Activated naive CD4-positive, alpha-beta T cell treated with Interleukin-2 at 50 U/mL for 16 hours (primary cell): ENCODE results near the gene MGAT4B.
A peak's percentile ranks its signal among the peaks of the same experiment; 100 is the strongest.

Source experiments
- DNase-seq: peaks from one replicate; pipeline ENCODE4 v3.0.0-alpha.2; 2020

The MGAT4B gene

DNA sequence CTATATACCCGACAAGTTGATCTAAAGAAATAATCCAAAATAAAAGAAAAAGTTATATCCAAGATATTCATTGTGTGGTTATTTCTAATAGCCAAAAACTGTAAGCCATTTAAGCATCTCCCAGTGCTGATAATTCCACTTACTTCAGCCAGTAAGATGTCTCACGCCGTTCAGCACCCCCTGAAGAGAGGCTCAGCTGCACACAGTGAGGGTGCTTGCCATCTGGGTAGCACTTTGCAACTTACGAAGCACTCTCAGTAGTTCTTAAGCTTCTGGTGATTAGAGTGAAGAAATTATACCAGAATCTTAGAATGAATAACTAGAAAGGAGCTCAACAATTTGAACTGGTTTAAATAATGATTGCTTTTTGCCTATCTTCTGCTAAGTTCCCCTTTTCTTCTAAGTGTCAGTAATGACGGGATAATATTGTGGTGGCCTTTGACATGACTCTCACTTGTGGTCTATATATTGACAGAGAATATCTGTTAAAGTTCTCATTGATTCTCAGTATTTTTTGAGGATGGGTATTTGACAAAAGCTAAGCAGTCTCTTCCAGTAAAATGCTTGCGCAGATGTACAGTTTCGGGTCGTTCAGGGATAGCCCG is 39.1 kb downstream of the MGAT4B start:
- DNase-seq: no peak

DNA sequence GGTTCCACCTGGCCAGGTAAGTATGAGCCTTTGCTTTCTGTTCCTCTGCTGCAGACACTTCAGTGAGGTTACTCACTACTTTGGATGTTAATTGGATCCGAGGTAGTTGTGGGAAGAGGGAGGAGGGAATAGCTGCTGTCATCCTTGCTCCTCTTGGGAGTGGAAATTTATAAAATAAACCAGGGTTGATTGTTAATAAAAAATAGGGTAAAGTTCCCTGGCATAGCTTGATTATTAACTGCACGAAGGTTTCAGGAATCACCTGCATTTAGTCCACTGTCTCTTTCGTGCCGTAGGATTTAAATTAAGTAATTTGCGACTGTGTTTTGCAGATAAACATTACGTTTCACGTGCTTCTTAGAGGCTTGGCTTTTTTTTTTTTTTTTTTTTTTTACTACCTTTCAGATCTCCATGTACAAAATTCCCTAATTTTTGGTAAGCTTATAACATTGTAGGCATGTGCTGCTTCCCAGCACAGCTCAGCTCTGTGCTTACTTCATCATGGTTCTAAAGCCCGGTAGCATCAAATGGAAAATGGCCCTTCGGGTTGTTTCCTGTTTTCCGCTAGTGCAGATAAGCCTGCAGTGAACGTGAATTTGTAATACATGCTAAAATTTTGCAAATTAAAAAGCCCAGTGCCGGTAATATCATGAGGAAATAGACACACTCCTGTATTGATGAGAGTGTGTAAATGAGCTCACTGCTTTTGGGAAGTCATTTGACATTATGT is 39.8 kb downstream of the MGAT4B start:
- DNase-seq: no peak

DNA sequence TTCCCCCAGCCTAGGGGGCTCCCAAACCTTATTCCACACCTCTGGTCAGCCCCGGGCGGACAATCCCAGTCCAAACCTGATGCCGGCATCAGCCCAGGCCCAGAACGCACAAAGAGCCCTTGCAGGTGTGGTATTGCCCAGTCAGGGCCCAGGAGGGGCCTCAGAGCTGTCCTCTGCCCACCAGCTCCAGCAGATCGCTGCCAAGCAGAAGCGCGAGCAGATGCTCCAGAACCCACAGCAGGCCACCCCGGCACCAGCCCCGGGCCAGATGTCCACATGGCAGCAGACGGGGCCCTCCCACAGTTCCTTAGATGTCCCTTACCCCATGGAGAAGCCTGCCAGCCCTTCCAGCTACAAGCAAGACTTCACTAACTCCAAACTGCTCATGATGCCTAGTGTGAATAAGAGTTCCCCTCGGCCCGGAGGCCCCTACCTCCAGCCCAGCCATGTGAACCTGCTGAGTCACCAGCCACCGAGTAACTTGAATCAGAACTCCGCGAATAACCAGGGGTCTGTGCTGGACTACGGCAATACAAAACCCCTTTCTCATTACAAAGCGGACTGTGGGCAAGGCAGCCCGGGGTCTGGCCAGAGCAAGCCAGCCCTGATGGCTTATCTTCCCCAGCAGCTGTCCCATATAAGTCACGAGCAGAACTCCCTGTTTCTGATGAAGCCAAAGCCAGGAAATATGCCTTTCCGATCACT is 40.5 kb downstream of the MGAT4B start:
- DNase-seq: no peak

DNA sequence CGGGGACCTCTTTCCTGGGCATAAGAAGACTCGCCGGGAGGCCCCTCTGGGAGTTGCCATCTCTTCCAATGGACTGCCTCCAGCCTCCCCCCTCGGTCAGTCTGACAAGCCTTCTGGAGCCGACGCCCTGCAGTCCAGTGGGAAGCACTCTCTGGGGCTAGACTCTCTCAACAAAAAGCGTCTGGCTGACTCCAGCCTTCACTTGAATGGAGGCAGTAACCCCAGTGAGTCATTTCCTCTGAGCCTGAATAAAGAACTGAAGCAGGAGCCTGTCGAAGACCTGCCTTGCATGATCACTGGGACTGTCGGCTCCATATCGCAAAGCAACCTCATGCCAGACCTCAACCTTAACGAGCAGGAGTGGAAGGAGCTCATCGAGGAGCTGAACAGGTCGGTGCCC is 41.3 kb downstream of the MGAT4B start:
- DNase-seq: no peak

DNA sequence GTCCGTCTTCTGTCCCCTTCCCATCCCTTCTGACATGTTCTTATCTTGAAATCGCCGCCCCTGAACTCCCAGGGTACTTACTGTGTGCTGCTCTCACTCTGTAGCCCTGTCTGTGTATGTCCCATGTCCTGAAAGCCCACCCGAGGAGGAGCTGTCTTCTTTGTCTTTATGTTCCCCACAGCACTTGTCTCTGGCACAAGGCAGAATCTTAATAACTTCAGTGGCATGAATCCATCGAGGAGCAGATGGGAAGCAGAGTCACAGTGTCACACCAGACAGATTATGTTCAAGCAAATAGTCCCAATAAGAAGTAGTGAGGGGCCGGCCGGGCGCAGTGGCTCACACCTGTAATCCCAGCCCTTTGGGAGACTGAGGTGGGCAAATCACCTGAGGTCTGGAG is 42.6 kb downstream of the MGAT4B start:
- DNase-seq: no peak

DNA sequence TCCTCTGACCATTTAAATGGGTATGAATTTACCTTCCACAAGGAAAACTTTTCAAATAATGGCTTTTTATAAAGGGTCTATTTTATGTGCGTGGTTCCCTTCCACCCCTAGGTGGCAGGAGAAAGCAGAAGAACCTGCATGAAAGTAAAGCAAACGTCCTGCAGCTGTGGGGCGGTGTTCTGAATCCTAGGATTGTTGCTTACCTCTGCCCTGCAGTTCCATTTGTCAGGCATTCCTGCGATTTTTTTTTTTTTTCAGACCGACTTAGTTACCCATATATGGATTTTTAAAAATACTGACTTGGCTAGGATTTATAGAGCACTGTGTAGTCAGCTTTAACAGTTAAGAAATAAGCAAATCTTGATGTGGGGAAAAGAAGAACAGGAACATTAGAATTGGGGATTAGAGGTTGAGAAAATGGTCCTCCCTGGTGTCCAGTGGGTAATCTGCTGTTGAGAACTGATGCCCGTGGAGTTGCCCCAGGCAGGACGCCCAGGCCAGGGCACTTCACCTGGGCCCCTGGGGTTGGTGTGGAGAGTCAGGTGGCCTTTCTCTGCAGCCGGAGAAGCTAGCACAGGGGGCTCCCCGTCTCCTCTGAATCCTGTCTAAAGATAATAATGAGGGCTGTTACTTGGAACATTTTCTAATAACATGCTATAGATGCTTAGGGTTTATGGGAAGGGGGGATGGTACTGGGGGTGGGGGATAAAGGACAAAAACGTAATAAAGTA is 43.3 kb downstream of the MGAT4B start:
- DNase-seq: peak; percentile 48

DNA sequence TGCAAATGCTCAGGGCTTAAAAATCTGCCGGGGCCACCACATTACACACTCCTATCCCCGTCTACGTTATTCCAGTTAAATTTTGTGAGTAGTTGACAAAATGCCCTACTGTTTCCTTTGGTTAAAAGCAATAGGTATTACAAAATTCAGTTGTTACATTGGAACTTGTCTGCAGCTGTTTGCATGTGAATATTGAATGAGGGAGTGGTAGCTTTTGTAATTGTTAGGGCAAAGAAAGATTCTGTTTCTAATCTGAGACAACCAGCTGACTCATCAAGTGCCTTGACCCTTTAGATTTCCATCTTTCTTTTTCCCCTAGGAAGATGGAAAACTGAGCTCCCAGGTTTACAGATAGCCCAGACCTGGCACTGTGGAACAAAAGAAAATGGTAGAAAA is 43.9 kb downstream of the MGAT4B start:
- DNase-seq: no peak

DNA sequence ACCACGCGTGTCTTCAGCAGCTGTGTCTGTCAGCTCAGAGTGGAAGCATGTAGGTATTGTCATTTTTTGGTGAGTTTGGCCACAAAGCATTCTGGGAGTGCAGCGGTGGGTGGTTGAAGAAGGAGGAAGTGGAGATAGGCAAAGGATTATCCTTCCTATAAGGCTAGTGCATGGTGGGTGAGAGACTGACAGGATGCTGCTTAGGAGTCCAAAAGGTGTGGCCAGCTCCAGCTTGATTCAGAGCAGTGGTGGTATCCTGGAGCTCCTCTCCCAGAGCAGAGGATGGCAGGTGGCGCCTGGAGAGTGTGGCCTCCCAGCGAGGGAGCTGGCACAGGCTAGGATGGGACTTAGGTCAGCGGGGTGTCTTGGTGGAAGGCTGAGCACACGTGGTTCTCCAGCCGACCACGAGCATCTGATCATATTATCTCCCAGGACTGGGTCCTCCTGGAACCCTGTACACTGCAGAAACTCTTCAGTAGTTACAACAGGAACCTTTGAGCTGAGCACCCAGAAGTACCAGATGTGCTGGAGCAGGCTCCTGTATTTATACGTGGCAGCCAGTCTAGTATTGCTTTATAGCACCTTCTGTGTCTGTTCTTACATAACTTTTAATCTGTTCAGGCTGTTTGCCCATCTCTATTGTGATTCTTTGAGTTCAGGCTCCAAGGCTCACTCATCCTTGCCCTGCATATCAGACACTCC is 44.4 kb downstream of the MGAT4B start:
- peak; percentile 9 for DNase-seq

DNA sequence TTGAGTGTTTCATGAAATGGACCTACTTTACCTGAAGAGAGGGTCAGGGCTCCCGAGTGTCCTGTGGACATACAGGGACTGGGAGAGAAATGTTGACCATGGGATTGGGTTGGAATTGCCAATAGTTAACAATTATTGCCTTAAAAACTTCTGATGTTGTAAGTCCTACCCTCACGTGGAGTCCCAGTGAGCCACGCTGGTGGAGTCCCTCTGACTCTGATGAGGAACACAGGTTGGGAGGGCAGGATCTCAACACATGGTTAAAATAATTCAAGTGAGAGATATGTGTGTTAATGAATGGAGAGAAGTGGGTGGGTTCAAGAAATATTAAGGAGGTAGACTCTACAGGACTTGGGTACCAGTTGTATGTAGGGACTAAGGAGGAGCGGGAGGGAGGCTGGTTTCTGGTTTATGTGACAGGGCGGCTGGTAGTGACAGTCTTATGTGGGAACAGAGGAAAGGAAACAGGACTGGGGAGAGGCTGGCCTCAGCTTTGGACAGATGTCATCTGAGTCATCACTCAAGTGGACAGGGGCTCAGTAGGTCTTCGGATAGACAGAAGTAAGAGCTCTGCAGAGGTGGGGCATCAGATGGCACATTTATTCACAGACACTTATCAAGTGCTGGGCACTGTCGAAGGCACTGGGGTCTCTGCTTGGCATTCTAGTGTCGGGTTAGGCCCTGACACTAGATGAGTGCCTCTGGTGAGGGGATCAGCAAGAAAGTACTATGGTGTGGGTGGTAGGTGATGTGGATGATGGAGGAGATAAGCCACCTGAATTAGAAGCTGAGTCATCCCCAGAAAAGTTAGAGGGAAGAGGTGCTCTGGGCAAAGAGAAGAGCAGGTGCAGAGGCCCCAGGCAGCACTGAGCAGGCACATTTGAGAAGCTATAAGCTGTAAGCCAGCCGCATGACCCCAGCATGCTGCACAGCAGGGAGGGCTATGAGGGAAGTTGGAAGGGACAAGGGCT is 46.8 kb downstream of the MGAT4B start:
- peak; percentile 27 for DNase-seq

DNA sequence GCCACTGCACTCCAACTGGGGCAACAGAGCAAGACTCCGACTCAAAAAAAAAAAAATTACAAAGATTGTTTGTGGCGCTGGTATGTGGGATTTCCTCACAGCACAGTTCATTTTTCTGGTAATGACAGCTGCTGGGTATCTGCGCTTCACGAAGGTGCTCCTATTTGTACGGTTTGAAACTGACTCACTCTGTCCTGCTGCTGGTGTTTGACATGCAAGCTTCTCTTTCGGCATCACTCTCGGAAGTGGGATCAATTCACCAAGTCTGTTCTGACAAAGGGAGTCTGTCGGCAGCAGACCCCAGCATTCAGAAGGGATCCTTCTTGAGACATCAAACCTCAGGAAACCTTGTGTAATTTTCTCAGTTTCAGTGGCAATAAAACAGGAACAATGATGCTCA is 47.7 kb downstream of the MGAT4B start:
- no peak for DNase-seq

DNA sequence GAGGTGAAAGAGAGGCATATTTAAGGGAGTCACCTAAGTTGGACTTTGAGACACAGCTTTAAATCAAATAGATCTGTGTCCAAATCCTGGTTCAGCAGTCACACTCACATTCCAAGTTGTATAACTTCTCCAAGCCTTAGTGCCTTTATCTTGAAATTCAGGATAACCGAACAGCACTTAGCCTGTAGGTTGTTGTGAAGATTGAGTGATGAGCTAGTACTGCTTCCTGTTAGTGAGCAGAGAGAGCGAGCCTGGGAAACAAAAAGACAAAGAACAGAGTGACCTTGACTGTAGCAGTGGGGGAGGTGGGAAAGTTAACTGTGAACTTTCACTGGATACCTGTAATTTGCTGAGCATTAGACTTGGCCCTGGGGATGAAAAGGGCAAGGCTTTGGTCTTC is 51.6 kb downstream of the MGAT4B start:
- DNase-seq: no peak

DNA sequence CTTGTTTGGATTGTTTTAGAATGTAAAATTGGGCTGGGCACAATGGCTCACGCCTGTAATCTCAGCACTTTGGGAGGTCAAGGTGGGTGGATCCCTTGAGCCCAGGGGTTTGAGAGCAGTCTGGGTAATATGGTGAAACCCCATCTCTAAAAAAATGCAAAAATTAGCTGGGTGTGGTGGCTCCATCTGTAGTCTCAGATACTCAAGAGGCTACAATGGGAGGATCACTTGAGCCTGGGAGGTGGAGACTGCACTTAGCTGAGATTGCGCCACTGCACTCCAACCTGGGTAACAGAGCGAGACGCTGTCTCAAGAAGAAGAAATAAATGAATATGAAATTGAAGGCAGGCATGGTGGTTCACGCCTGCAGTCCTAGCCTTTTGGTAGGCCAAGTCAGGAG is 52.7 kb downstream of the MGAT4B start:
- DNase-seq: no peak

DNA sequence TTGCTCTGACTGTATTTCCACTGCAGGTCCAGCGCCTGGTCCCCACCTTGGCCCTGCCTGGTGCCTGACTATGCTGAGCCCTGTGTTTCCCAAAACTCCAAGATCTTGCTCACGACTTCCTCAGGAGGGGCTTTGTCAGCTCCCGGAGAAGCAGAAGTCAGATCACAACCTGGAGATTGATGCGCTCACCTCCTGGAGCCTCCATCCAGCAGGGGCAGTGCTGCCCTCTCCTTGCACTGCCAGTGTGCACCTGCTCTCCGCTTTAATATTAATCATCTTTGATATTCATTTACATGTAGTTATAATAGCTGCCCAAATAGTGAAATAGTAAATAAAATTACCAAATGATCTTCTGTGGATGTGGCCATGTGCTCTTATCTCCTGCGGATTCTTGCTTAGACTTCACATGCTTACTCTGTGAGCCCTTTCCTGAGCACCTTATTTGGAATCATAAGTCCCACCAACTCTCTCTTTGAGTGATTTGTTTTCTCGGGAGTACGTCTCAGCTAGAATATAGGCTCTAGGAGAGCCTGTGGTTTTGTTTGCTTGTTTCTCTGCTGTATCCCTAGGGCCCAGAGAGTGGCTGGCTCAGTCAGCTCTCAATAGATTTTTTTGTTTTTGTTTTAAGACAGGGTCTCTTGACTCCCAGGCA is 56.7 kb downstream of the MGAT4B start:
- no peak for DNase-seq

DNA sequence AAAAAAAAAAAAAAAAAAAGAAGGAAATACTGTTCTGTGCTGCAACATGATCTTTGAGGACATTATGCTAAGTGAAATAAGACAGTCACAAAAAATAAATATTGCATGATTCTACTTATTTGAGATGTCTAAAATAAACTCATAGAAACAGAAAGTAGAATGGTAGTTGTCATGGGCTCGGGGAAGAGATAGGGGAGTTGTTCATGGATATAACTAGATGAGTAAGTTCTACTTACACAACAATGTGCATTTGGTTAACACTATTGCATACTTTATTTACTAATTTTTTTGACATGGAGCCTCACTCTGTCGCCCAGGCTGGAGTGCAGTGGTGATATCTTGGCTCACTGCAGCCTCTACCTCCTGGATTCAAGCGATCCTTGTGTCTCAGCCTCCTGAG is 58.9 kb downstream of the MGAT4B start:
- no peak for DNase-seq
